Testis (tissue), 3 donors: ENCODE results near the gene CORO7. TPM values are rescaled to one million over a fixed set of nuclear protein-coding genes. Genes with fewer than 3 reads are reported as not detected.

Source experiments
- DNase-seq: peaks from one replicate; pipeline ENCODE4 v3.0.0-alpha.2; 2019
- H3K27ac ChIP-seq, 2 donors: fragments of 200-600 bp; sonication (generic); one replicate each; pipeline ENCODE4 v1.5.1; 2019
- H3K27me3 ChIP-seq: fragments of 200-600 bp; sonication (generic); one replicate; pipeline ENCODE4 v1.5.1; 2019
- H3K36me3 ChIP-seq: fragments of 200-600 bp; sonication (generic); one replicate; pipeline ENCODE4 v1.5.1; 2017; ENCODE audit warnings: low read depth; ENCODE audit errors: missing control alignments
- H3K4me1 ChIP-seq: fragments of 200-600 bp; sonication (generic); one replicate; pipeline ENCODE4 v1.5.1; 2019
- H3K4me3 ChIP-seq, 2 donors: fragments of 200-600 bp; sonication (generic); one replicate each; pipeline ENCODE4 v1.5.1; 2017 to 2019
- H3K9me3 ChIP-seq: fragments of 200-600 bp; sonication (generic); one replicate; pipeline ENCODE4 v1.5.1; 2017
- CTCF ChIP-seq, 3 experiments: fragments of 450-650 bp in 2 of 3; fragments of 200-600 bp in 1 of 3; sonication (generic) in 1 of 3; IDR thresholded peaks; one replicate each; pipeline ENCODE4 v1.5.1; 2016 to 2019; ENCODE audit warnings: antibody characterized with exemption in 3 of 3, mild to moderate bottlenecking in 2 of 3, moderate library complexity in 1 of 3
- POLR2A ChIP-seq: fragments of 450-650 bp; IDR thresholded peaks from one replicate; pipeline ENCODE4 v1.6.1; 2017; ENCODE audit warnings: antibody characterized with exemption, mild to moderate bottlenecking, moderate library complexity
- WGBS, 2 donors: methylation state at CpG; one replicate each; pipeline ENCODE4 v1.1.5; 2018; 5-methylcytosine and 5-hydroxymethylcytosine counted together
- intact Hi-C: fragments of 100-400 bp; cut with DNase I; formaldehyde crosslinking; loops from one replicate; pipeline ENCODE4 v1.15.1; 2023; ENCODE audit warnings: low total_unique reads
- polyA plus RNA-seq: library from polyadenylated mRNA; stranded (reverse); fragments of 350-450 nt; fragmentation: Illumina TruSeq; extraction: RNeasy Lipid Tissue Mini Kit (QIAGEN cat#74804); gene quantifications from one replicate; pipeline ENCODE4 v1.2.3, GENCODE V29; 2014; ENCODE audit warnings: low read depth, low replicate concordance; ENCODE audit not compliant: insufficient read depth
- total RNA-seq, 2 donors: library from RNA; depleted of rRNA; stranded (reverse); fragments of >200 nt; gene quantifications; one replicate each; pipeline ENCODE4 v1.2.3, GENCODE V29; 2016

Gene CORO7
- total and polyA plus RNA-seq, 3 donors from 2014 or later = 71.5 to 147 (median 126) TPM

GRCh38 chr16:4323071-4323844 lies 93.1 kb downstream of the CORO7 start:
- H3K4me3 ChIP-seq = no peak overlapping the region
- H3K4me1 ChIP-seq = peaks cover 57% of the 10 kb centered on the region
- H3K9me3 ChIP-seq = no peaks in the 10 kb centered on the region
- TF ChIP-seq CTCF (IDR thresholded peaks at IDR 0.05) = no peak
- no peak for TF ChIP-seq POLR2A
- 56% methylated on average over 10 of the region's 21 CpGs; no CpG with 5 or more reads in 1 of the 2 donors for WGBS, 2 donors
- no peaks in the 10 kb centered on the region for H3K36me3 ChIP-seq
- H3K27me3 ChIP-seq = no peaks in the 10 kb centered on the region
- H3K27ac ChIP-seq = peak overlapping the region; percentile 10 to 85
- DNase-seq = no peak
- intact Hi-C loops = no loop called here

GRCh38 chr16:4322121-4323052 lies 94.0 kb downstream of the CORO7 start:
- no peaks in the 10 kb centered on the region for H3K36me3 ChIP-seq
- DNase-seq = no peak
- peaks cover 60% of the 10 kb centered on the region for H3K4me1 ChIP-seq
- H3K4me3 ChIP-seq = no peak overlapping the region
- TF ChIP-seq CTCF (IDR thresholded peaks at IDR 0.05) = no peak
- no peak for TF ChIP-seq POLR2A
- no peak overlapping the region for H3K27ac ChIP-seq
- no peaks in the 10 kb centered on the region for H3K27me3 ChIP-seq
- no peaks in the 10 kb centered on the region for H3K9me3 ChIP-seq
- intact Hi-C loops = no loop called here
- 89 to 92% methylated on average over 12 to 30 of the region's 30 CpGs for whole genome bisulfite sequencing, 2 donors

GRCh38 chr16:4321286-4322120 lies 94.9 kb downstream of the CORO7 start:
- 80 to 85% methylated on average over 10 to 19 of the region's 19 CpGs for WGBS, 2 donors
- no peak for DNase-seq
- intact Hi-C loops = no loop called here
- Histone ChIP-seq H3K4me3 (no peak overlapping the region), H3K36me3 (no peaks in the 10 kb centered on the region), H3K9me3 (no peaks in the 10 kb centered on the region), H3K4me1 (peaks cover 61% of the 10 kb centered on the region), H3K27me3 (no peaks in the 10 kb centered on the region), H3K27ac (peak overlapping the region in 1 of 2 donors; percentile 36)
- TF ChIP-seq POLR2A (no peak), CTCF (IDR thresholded peaks at IDR 0.05) (no peak)

- intact Hi-C loops = no loop called here
- Histone ChIP-seq H3K9me3 (no peaks in the 10 kb centered on the region), H3K36me3 (no peaks in the 10 kb centered on the region), H3K4me1 (peaks cover 61% of the 10 kb centered on the region), H3K4me3 (no peak overlapping the region), H3K27me3 (no peaks in the 10 kb centered on the region), H3K27ac (peak overlapping the region in 1 of 2 donors; percentile 36)
- WGBS, 2 donors = 46 to 66% methylated on average over 7 to 16 of the region's 16 CpGs
- DNase-seq = no peak
- TF ChIP-seq CTCF (IDR thresholded peaks at IDR 0.05) (no peak), POLR2A (no peak)
These were observed 95.7 kb downstream of the CORO7 start for GRCh38 chr16:4320571-4321137.
